ENCODE data around the gene DHRS1.

The DHRS1 gene

GRCh38 chr14:24241829-24242443 is 57.6 kb downstream of the DHRS1 start:
- peak; percentile 94 to 97 for DNase-seq
